Measurements from ENCODE around the gene NOLC1. TPM values are rescaled to one million over a fixed set of nuclear protein-coding genes. Genes with fewer than 3 reads are reported as not detected.
A peak's percentile ranks its signal among the peaks of the same experiment; 100 is the strongest.

NOLC1 gene
- total and polyA plus RNA-seq, 2 donors (not counting 1 experiment from before 2014, with no cell fraction given): 32.9 to 45.0 TPM

DNA sequence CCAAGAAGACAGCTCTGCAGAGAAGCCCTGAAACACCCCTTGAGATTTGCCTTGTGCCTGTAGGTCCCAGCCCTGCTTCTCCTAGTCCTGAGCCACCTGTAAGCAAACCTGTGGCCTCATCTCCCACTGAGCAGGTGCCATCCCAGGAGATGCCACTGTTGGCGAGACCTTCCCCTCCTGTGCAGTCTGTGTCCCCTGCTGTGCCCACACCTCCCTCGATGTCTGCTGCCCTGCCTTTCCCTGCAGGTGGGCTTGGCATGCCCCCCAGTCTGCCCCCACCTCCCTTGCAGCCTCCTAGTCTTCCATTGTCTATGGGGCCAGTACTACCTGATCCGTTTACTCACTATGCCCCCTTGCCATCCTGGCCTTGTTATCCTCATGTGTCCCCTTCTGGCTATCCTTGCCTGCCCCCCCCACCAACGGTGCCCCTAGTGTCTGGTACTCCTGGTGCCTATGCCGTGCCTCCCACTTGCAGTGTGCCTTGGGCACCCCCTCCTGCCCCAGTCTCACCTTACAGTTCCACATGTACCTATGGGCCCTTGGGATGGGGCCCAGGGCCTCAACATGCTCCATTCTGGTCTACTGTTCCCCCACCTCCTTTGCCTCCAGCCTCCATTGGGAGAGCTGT lies 11.2 kb upstream of the NOLC1 start:
- intact Hi-C loops (cut with micrococcal nuclease): no loop called here
- no peaks in the 10 kb centered on the region for H3K27me3 ChIP-seq (replicated peaks in 1 of 4; ENCODE audit: control extremely low read depth in 1 of 4, control insufficient read depth in 3 of 4, insufficient read depth in 4 of 4, low read length in 3 of 4)
- peaks cover 55% of the 10 kb centered on the region for H3K79me2 ChIP-seq (ENCODE audit: control insufficient read depth, insufficient read depth, low read length)
- H3K9ac ChIP-seq (ENCODE audit: low read length): no peak overlapping the region
- ATAC-seq (ENCODE audit: low read depth) (no peak), DNase-seq (no peak)
- H3K9me3 ChIP-seq (ENCODE audit: control extremely low read depth in 1 of 3, control insufficient read depth in 2 of 3, insufficient read depth in 1 of 3, low read length in 2 of 3): no peaks in the 10 kb centered on the region
- Mint-ChIP-seq H3K4me1 (peaks cover 7% of the 10 kb centered on the region), H3K9me3 (ENCODE audit: insufficient read depth) (no peaks in the 10 kb centered on the region), H3K27ac (peak overlapping the region; percentile 20), H3K27me3 (no peaks in the 10 kb centered on the region), H3K4me3 (no peak overlapping the region)
- peaks cover 0 to under 1% of the 10 kb centered on the region in 2 donors for H3K4me1 ChIP-seq (ENCODE audit: control insufficient read depth in 2 of 2, insufficient read depth in 2 of 2, low read length in 2 of 2)
- no peak overlapping the region for H2AFZ ChIP-seq (ENCODE audit: insufficient read depth, low read depth, low read length, poor library complexity, severe bottlenecking)
- no peak for TF ChIP-seq CTCF (IDR thresholded peaks at IDR 0.05)
- no peak for TF ChIP-seq EZH2 (IDR thresholded peaks at IDR 0.05; ENCODE audit: borderline replicate concordance, insufficient read depth, low read depth, low read length, poor library complexity, severe bottlenecking)
- no peak overlapping the region for H3K4me2 ChIP-seq (replicated peaks; ENCODE audit: low read depth, low read length, poor library complexity, severe bottlenecking)
- POLR2A ChIA-PET: no interaction called here
- no peak overlapping the region for H3K4me3 ChIP-seq (ENCODE audit: control extremely low read depth in 1 of 5, extremely low read depth in 1 of 5, insufficient read depth in 1 of 5, low read depth in 2 of 5, low read length in 4 of 5)
- H3K36me3 ChIP-seq (replicated peaks in 1 of 2; ENCODE audit: control extremely low read depth in 1 of 2, control insufficient read depth in 1 of 2, extremely low read depth in 1 of 2, insufficient read depth in 2 of 2, low read length in 1 of 2): peaks cover 0 to 59% of the 10 kb centered on the region in 2 experiments
- peaks cover 49% of the 10 kb centered on the region for H4K20me1 ChIP-seq (ENCODE audit: control insufficient read depth, insufficient read depth, low read length, poor library complexity, severe bottlenecking)
- H3K27ac ChIP-seq (ENCODE audit: low read length in 2 of 2): no peak overlapping the region
- CTCF ChIA-PET: no interaction called here
- WGBS (ENCODE audit: insufficient coverage): 96% methylated on average over 5 of the region's 5 CpGs

GRCh38 chr10:102141583-102142107 lies 10.5 kb upstream of the NOLC1 start:
- Histone ChIP-seq H3K27ac (ENCODE audit: low read length in 2 of 2) (no peak overlapping the region), H3K79me2 (ENCODE audit: control insufficient read depth, insufficient read depth, low read length) (peaks cover 50% of the 10 kb centered on the region), H3K36me3 (replicated peaks in 1 of 2; ENCODE audit: control extremely low read depth in 1 of 2, control insufficient read depth in 1 of 2, extremely low read depth in 1 of 2, insufficient read depth in 2 of 2, low read length in 1 of 2) (peaks cover 0 to 61% of the 10 kb centered on the region in 2 experiments), H3K27me3 (replicated peaks in 1 of 4; ENCODE audit: control extremely low read depth in 1 of 4, control insufficient read depth in 3 of 4, insufficient read depth in 4 of 4, low read length in 3 of 4) (no peaks in the 10 kb centered on the region), H2AFZ (ENCODE audit: insufficient read depth, low read depth, low read length, poor library complexity, severe bottlenecking) (no peak overlapping the region), H3K4me2 (replicated peaks; ENCODE audit: low read depth, low read length, poor library complexity, severe bottlenecking) (no peak overlapping the region), H4K20me1 (ENCODE audit: control insufficient read depth, insufficient read depth, low read length, poor library complexity, severe bottlenecking) (peaks cover 44% of the 10 kb centered on the region), H3K9me3 (ENCODE audit: control extremely low read depth in 1 of 3, control insufficient read depth in 2 of 3, insufficient read depth in 1 of 3, low read length in 2 of 3) (no peaks in the 10 kb centered on the region), H3K4me1 (ENCODE audit: control insufficient read depth in 2 of 2, insufficient read depth in 2 of 2, low read length in 2 of 2) (no peaks in the 10 kb centered on the region), H3K4me3 (ENCODE audit: control extremely low read depth in 1 of 5, extremely low read depth in 1 of 5, insufficient read depth in 1 of 5, low read depth in 2 of 5, low read length in 4 of 5) (no peak overlapping the region), H3K9ac (ENCODE audit: low read length) (no peak overlapping the region)
- intact Hi-C loops (cut with micrococcal nuclease): no loop called here
- WGBS (ENCODE audit: insufficient coverage): 89% methylated on average over 3 of the region's 4 CpGs
- Mint-ChIP-seq H3K27me3 (no peaks in the 10 kb centered on the region), H3K9me3 (ENCODE audit: insufficient read depth) (no peaks in the 10 kb centered on the region), H3K4me1 (peaks cover 4% of the 10 kb centered on the region), H3K27ac (no peak overlapping the region), H3K4me3 (no peak overlapping the region)
- DNase-seq: no peak
- no peak for ATAC-seq (ENCODE audit: low read depth)
- no peak for TF ChIP-seq EZH2 (IDR thresholded peaks at IDR 0.05; ENCODE audit: borderline replicate concordance, insufficient read depth, low read depth, low read length, poor library complexity, severe bottlenecking)
- no peak for TF ChIP-seq CTCF (IDR thresholded peaks at IDR 0.05)
- CTCF ChIA-PET: no interaction called here
- POLR2A ChIA-PET: no interaction called here
